PC-3 (cell line): ENCODE results near the gene VDAC2.

Source experiments
- CTCF ChIP-seq: fragments of 300-600 bp; sonication (generic); conservative IDR thresholded peaks from 2 replicates; pipeline ENCODE4 v1.5.1; 2017; ENCODE audit warnings: antibody characterized with exemption, low read depth, mild to moderate bottlenecking, low read length
- EZH2 ChIP-seq: fragments of 300-600 bp; sonication (generic); IDR thresholded peaks from one replicate; pipeline ENCODE4 v1.6.1; 2017; ENCODE audit warnings: antibody characterized with exemption, mild to moderate bottlenecking, low read length; ENCODE audit not compliant: unreplicated experiment
- EZH2phosphoT487 ChIP-seq: fragments of 300-600 bp; sonication (generic); IDR thresholded peaks from 2 replicates; pipeline ENCODE4 v1.6.1; 2018; ENCODE audit warnings: mild to moderate bottlenecking, antibody characterized with exemption, low read length, borderline replicate concordance

- TF ChIP-seq EZH2phosphoT487 (no peak), CTCF (no peak), EZH2 (no peak)
These were observed 29.9 kb downstream of the VDAC2 start for GRCh38 chr10:75240329-75241076.
